Stimulated activated CD8-positive, alpha-beta memory T cell treated with anti-CD3 and anti-CD28 coated beads, Interleukin-12 subunit alpha, Interleukin-12 subunit beta, amount 100 ng/mL, for 24 hours (primary cell): ENCODE results near the gene NFIB.

Experiments used
- DNase-seq: peaks from one replicate; pipeline ENCODE4 v3.0.0-alpha.2; 2020; ENCODE audit errors: extremely low read depth

The NFIB gene

DNA sequence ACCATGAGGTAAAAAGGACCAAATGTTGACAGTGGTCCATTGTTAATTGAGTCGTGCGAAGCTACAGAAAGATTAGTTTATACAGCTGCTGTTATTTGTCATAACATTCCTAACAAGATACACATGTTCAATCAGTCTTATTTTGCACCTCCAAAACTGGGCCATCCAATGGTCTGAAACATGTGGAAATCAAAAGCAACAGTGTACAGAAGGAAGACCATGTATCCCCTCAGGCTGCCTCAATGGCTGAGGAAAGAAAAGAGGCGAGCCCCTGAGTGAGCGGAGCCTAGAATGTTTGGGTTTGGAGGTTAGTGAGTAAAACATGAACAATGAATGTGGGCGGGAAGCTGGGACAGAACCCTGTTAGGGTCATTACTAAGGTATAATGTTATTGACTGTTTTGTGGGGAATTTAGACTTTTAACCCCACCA is 35.6 kb downstream of the NFIB start:
- DNase-seq = no peak

GRCh38 chr9:14277761-14278160 is 36.2 kb downstream of the NFIB start:
- DNase-seq = no peak

DNA sequence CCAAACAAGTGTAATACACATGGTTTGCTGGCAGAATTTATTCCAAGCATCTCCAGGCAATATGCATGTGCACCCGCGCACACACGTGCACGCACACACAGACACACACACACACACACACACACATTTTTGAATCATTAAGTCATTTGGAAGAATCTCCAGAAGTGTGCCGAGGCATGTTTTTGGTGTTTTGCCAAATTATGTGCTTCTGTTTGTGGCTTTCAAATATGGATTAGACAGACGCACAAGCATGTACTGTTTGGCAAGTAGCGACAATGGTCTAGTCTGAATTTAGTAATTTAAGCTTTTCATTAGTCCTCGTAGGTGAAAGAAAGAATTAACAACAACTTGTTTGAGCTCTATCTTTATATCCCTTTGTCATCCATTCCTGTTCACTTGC is 36.7 kb downstream of the NFIB start:
- no peak for DNase-seq

DNA sequence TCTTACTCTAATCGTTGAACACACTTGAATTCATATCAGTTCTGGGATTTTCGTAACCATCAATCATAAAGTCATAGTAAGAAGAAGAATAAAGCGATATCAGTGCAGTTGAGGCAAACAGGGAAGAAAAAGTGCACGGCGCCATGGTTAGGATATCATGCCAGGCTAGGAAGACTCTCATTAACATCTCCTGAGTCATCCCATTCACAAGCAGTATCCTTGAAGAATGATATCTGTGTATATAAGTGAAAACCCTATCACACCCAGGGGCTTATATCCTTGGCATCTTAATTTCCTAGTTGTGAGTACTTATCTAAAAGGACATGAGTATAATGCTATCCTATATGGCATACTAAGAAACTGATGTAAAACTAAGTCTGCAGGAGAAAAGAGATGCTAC is 38.6 kb downstream of the NFIB start:
- DNase-seq = no peak

DNA sequence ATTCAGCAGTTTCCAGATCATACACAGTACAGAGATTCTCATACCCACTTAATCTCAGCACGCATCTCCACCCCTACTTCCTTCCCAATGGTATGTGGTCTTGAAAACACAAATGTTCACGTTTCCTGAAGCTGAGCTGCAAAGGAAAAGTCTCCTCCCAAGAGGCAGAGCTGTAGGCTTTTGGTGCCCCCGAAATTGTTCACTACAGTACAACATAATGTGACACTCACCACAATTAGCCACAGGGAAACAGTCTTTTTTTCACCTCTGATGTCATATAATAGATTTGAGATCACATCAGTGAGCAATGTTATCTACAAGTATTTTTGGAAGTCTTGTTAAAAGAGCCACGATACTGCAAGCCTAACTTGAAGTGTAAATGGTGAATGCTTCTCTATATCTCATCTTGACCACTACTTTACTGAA is 40.2 kb downstream of the NFIB start:
- DNase-seq = no peak

- DNase-seq = no peak
These were observed 40.9 kb downstream of the NFIB start for GRCh38 chr9:14272927-14273528.

GRCh38 chr9:14271093-14271673 is 42.8 kb downstream of the NFIB start:
- no peak for DNase-seq

DNA sequence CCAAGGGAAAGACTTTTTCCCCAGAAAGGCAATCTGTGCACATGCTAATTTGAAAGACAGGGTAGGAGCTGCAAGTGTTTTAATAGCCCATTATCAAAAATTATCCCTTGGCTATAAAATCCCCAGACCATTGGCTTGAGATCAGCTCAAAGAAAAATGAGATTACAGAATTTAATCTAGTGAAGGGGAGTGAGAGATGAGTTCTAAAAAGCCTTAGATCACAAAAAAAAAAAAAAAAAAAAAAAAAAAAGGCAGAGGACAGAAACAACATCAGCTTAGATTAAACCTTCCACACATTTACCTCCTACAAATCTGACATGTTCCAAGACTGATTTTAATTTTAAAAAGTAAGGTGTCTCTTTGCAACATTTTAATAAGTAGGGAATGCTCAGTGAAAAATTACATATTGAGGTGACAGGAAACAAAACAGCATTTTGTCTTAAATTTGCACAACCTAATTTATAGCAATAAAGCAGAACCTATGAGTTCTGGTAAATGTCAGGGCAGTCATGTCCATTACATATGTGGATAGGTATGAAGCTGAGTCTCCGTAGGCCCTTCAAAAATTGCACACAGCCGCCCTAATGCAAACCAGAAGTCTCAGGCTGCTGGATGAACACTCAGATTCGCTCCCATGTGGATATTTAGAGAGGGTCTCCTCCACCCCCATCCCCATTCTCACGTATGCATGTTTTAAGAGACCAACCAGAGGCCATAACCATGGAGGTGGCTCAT is 43.4 kb downstream of the NFIB start:
- DNase-seq = no peak

- DNase-seq = no peak
These were observed 44.0 kb downstream of the NFIB start for GRCh38 chr9:14269916-14270315.

- DNase-seq = no peak
These were observed 50.0 kb downstream of the NFIB start for GRCh38 chr9:14263707-14264483.

DNA sequence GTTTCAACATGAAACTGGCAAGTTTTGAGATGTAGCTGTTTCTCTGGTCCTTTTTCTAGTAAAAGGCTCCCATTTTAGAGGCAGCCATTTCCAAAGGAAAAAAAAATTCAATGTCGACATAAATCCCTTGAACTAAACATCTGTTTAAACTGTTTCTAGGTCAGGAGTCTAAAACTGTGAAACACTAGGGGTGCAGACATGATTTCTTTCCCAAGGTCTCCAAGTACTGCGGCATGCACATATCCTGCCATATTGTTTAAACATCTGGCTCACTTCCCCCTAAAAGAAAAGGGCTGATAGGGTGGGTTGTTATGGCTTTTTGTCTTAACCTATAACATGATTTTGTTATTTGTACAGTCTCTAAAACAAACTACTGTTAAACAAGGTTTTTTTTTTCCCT is 51.1 kb downstream of the NFIB start:
- no peak for DNase-seq

DNA sequence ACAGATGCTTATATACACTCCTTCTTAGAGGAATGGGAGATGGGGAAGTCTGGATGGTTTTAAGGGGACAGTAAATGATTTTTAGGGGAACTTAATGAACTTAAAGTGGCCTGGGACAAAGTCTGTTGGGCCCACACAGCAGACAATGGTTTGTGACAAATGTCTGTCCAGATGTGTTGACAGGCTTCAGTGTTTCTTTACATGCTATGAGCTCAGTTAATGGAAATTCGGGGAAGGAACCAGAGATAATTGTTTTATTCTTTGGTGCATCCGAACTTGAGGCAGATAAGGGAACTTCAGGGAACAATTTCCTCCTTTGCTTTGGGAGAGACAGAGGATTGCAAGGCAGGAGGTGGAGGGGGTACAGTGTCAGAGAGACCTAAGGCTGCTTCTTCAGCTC is 52.3 kb downstream of the NFIB start:
- DNase-seq = no peak

DNA sequence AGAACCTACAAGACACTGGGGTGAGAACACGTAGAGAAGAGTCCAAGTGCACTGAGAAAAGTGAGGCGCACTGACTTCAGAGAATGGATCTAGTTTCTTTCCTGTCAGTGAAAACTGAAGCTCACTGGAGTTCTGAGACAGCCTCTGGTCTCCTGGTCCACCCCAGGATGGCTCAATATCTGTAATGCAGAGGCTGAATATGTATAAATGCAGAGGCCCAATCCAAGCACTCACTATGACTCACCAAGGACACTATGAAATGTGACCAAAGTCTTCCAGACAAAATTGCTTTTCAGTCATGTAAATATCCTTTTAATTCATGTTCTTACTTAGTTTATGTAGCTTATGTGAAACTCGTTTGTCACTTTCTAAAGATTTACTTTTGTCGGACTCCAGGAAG is 53.8 kb downstream of the NFIB start:
- DNase-seq = no peak

GRCh38 chr9:14258660-14259239 is 55.2 kb downstream of the NFIB start:
- no peak for DNase-seq

GRCh38 chr9:14258156-14258555 is 55.8 kb downstream of the NFIB start:
- DNase-seq = no peak

- DNase-seq = no peak
These were observed 57.4 kb downstream of the NFIB start for GRCh38 chr9:14256588-14256987.

- DNase-seq = no peak
These were observed 62.5 kb downstream of the NFIB start for GRCh38 chr9:14251154-14252071.

DNA sequence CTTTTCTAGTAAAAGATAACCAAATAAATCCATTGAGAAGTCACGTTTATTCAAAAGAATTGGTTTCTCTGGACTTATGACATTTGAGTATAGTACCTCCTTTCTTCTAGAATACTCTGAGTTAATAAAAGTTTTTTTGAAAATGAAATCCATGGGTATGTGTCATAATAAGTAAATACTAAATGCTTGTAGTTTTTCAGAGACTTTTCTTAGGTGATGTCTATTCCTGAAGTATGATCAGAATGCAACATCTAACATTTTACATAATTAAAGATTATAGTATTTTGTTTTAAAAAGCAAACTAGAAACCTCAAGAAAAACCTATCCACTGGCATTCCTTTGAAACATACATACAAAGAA is 63.2 kb downstream of the NFIB start:
- DNase-seq = no peak

GRCh38 chr9:14249527-14249926 is 64.4 kb downstream of the NFIB start:
- no peak for DNase-seq

DNA sequence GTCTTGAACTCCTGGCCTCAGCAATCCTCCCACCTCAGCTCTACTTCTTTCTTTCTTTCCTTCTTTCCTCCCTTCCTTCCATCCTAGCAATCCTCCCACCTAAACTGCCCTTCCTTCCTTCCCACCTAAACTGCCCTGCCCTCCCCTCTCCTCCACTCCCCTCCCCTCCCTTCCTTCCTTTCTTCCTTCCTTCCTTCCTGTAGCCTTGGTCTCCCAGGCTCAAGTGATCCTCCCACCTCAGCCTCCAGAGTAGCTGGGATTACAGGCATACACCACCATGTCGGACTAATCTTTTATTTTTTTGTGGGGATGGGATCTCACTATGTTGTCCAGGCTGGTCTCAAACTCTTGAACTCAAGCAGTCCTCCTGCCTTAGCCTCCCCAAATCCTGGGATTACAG is 65.8 kb downstream of the NFIB start:
- DNase-seq = no peak

- DNase-seq = no peak
These were observed 66.4 kb downstream of the NFIB start for GRCh38 chr9:14247577-14247976.
